ENCODE measurements around the gene NDUFA6. TPM values are rescaled to one million over a fixed set of nuclear protein-coding genes. Genes with fewer than 3 reads are reported as not detected.

NDUFA6 gene
- total and polyA plus RNA-seq, 10 of the 15 experiments (the other 5 are each of a cell fraction or from before 2014, with no cell fraction given), result 85.9 to 511 (median 128) TPM

GRCh38 chr22:42108848-42109247 lies 18.3 kb upstream of the NDUFA6 start:
- no TSS peak for BruUV-seq (replicated peaks)
- no peaks in the 10 kb centered on the region for H3K4me1 ChIP-seq (ENCODE audit: control insufficient read depth, insufficient read depth, low read length)
- POLR2A ChIA-PET, result no interaction called here

More at GRCh38 chr22:42108848-42109247, 18.3 kb upstream of the NDUFA6 start:
- H2AFZ ChIP-seq (ENCODE audit: control insufficient read depth, low read depth, low read length), result no peak overlapping the region
- in situ Hi-C loops (cut with MboI), result no loop called here
- ChIA-PET RAD21 (ENCODE audit: unreplicated experiment) (no interaction called here), SMC1A (ENCODE audit: uncharacterized antibody, unreplicated experiment) (interaction anchor here (1.2 to 4.7 kb wide), 2 partner anchors 8 to 143 kb away, joined by 3 to 33 read pairs; no protein-coding TSS in a partner anchor), CTCF (interaction anchor here (4.9 kb wide), 1 partner anchor 142 kb away, joined by 57 read pairs; the partner anchor contains the start of gene SEPTIN3)
- peaks cover 5% of the 10 kb centered on the region for H3K9me3 ChIP-seq (replicated peaks; ENCODE audit: control insufficient read depth, insufficient read depth, low read length)
- ATAC-seq (no peak), FAIRE-seq (no peak), DNase-seq (ENCODE audit: low read depth, low spot score) (no peak)
- no peak overlapping the region for H3K27ac ChIP-seq (ENCODE audit: control insufficient read depth, insufficient read depth)
- TF ChIP-seq TARDBP (IDR thresholded peaks at IDR 0.05; ENCODE audit: borderline replicate concordance) (no peak), BRCA1 (IDR thresholded peaks at IDR 0.05; ENCODE audit: low read depth, low read length) (no peak), SUPT20H (IDR thresholded peaks at IDR 0.05; ENCODE audit: borderline replicate concordance, control insufficient read depth, low read depth, low read length) (no peak), NFXL1 (IDR thresholded peaks at IDR 0.05; ENCODE audit: borderline replicate concordance) (no peak), IRF3 (IDR thresholded peaks at IDR 0.05) (no peak), TAF1 (IDR thresholded peaks at IDR 0.05; ENCODE audit: borderline replicate concordance, low read depth, low read length) (no peak), BCL3 (IDR thresholded peaks at IDR 0.05; ENCODE audit: borderline replicate concordance, insufficient read depth, low read depth, low read length, poor library complexity, severe bottlenecking) (no peak), SMC3 (IDR thresholded peaks at IDR 0.05; ENCODE audit: borderline replicate concordance, low read length) (no peak), CREB1 (IDR thresholded peaks at IDR 0.05; ENCODE audit: low read depth) (no peak), CBFB (IDR thresholded peaks at IDR 0.05; ENCODE audit: low read depth) (no peak)
- H3K36me3 ChIP-seq (ENCODE audit: control insufficient read depth in 2 of 2, insufficient read depth in 2 of 2, low read length in 1 of 2), result no peaks in the 10 kb centered on the region
- no peak overlapping the region for H3K9ac ChIP-seq (ENCODE audit: control insufficient read depth, insufficient read depth, low read length)
- H3K79me2 ChIP-seq (ENCODE audit: control insufficient read depth, insufficient read depth, low read length), result no peaks in the 10 kb centered on the region
- no peaks in the 10 kb centered on the region for H3K27me3 ChIP-seq (replicated peaks in 1 of 2; ENCODE audit: control insufficient read depth in 2 of 2, insufficient read depth in 2 of 2, low read length in 1 of 2)
- WGBS (ENCODE audit: insufficient coverage, insufficient replicate concordance, low lambda C conversion rate, missing lambda C conversion rate), result 94% methylated on average over 17 of the region's 18 CpGs
- H4K20me1 ChIP-seq (ENCODE audit: control insufficient read depth, insufficient read depth), result no peaks in the 10 kb centered on the region
- H3K4me3 ChIP-seq, result no peak overlapping the region
- intact Hi-C loops (cut with micrococcal nuclease; ENCODE audit: unreplicated experiment), result no loop called here
- H3K4me2 ChIP-seq (ENCODE audit: control insufficient read depth, insufficient read depth), result no peak overlapping the region

Data from GM12878 (cell line).